ENCODE results near the gene NCOA5.

DNA sequence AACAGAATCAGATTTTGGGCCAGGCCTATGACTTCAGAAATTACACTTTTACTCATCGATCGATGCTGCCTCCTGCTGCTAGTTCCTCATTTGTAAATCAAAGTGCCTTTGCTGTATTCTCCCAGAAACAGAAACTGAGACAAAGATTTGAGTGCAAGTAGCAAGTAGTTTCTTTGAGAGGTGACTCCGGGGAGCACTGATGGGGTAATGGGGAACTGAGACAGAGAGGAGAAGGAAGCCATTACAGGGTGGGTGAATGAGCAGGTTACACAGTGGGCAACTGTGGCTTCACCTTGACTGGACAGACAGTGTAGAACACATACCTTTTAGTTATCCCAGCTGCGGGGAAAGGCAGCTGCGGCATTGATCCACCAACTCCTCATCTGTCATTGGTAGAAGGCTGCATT, 18.7 kb upstream of the NCOA5 start:
- no peak for TF ChIP-seq CTCF (optimal IDR thresholded peaks at IDR 0.05 in 1 of 3, IDR thresholded peaks at IDR 0.05 in 1 of 3, conservative IDR thresholded peaks at IDR 0.05 in 1 of 3; ENCODE audit: extremely low read depth in 1 of 3, insufficient read depth in 2 of 3, low read length in 3 of 3)
- no peak for TF ChIP-seq EZH2 (IDR thresholded peaks at IDR 0.05; ENCODE audit: low read length)
